ENCODE data around the gene GPR45.

GPR45 gene

GRCh38 chr2:105254531-105255210, 13.1 kb downstream of the GPR45 start:
- Histone ChIP-seq H3K4me3 (ENCODE audit: low read depth in 1 of 2, low read length in 2 of 2) (no peak overlapping the region), H3K9ac (ENCODE audit: low read depth in 1 of 2, low read length in 2 of 2) (no peak overlapping the region), H3K36me3 (ENCODE audit: control insufficient read depth in 1 of 2, insufficient read depth in 2 of 2, low read length in 2 of 2) (no peaks in the 10 kb centered on the region), H3K9me3 (ENCODE audit: control insufficient read depth in 1 of 2, low read length in 2 of 2) (no peaks in the 10 kb centered on the region), H3K27ac (ENCODE audit: low read depth, low read length) (no peak overlapping the region), H3K27me3 (ENCODE audit: control insufficient read depth in 1 of 2, insufficient read depth in 2 of 2, low read length in 2 of 2) (no peaks in the 10 kb centered on the region), H3K4me1 (ENCODE audit: control insufficient read depth in 1 of 2, insufficient read depth in 2 of 2, low read length in 2 of 2) (no peaks in the 10 kb centered on the region)

- H3K9me3 ChIP-seq (ENCODE audit: control insufficient read depth in 1 of 2, low read length in 2 of 2) = no peaks in the 10 kb centered on the region
- H3K4me1 ChIP-seq (ENCODE audit: control insufficient read depth in 1 of 2, insufficient read depth in 2 of 2, low read length in 2 of 2) = no peaks in the 10 kb centered on the region
- no peak overlapping the region for H3K9ac ChIP-seq (ENCODE audit: low read depth in 1 of 2, low read length in 2 of 2)
- no peak overlapping the region for H3K4me3 ChIP-seq (ENCODE audit: low read depth in 1 of 2, low read length in 2 of 2)
- no peaks in the 10 kb centered on the region for H3K36me3 ChIP-seq (ENCODE audit: control insufficient read depth in 1 of 2, insufficient read depth in 2 of 2, low read length in 2 of 2)
- H3K27me3 ChIP-seq (ENCODE audit: control insufficient read depth in 1 of 2, insufficient read depth in 2 of 2, low read length in 2 of 2) = no peaks in the 10 kb centered on the region
- H3K27ac ChIP-seq (ENCODE audit: low read depth, low read length) = no peak overlapping the region
Observed at GRCh38 chr2:105255979-105256378, 14.4 kb downstream of the GPR45 start.

GRCh38 chr2:105256431-105257047, 15.0 kb downstream of the GPR45 start:
- Histone ChIP-seq H3K27me3 (ENCODE audit: control insufficient read depth in 1 of 2, insufficient read depth in 2 of 2, low read length in 2 of 2) (no peaks in the 10 kb centered on the region), H3K9me3 (ENCODE audit: control insufficient read depth in 1 of 2, low read length in 2 of 2) (no peaks in the 10 kb centered on the region), H3K36me3 (ENCODE audit: control insufficient read depth in 1 of 2, insufficient read depth in 2 of 2, low read length in 2 of 2) (no peaks in the 10 kb centered on the region), H3K4me3 (ENCODE audit: low read depth in 1 of 2, low read length in 2 of 2) (no peak overlapping the region), H3K4me1 (ENCODE audit: control insufficient read depth in 1 of 2, insufficient read depth in 2 of 2, low read length in 2 of 2) (no peaks in the 10 kb centered on the region), H3K27ac (ENCODE audit: low read depth, low read length) (no peak overlapping the region), H3K9ac (ENCODE audit: low read depth in 1 of 2, low read length in 2 of 2) (no peak overlapping the region)

- Histone ChIP-seq H3K27ac (ENCODE audit: low read depth, low read length) (no peak overlapping the region), H3K36me3 (ENCODE audit: control insufficient read depth in 1 of 2, insufficient read depth in 2 of 2, low read length in 2 of 2) (peaks cover 0 to 4% of the 10 kb centered on the region in 2 donors), H3K4me3 (ENCODE audit: low read depth in 1 of 2, low read length in 2 of 2) (no peak overlapping the region), H3K27me3 (ENCODE audit: control insufficient read depth in 1 of 2, insufficient read depth in 2 of 2, low read length in 2 of 2) (no peaks in the 10 kb centered on the region), H3K9ac (ENCODE audit: low read depth in 1 of 2, low read length in 2 of 2) (no peak overlapping the region), H3K9me3 (ENCODE audit: control insufficient read depth in 1 of 2, low read length in 2 of 2) (no peaks in the 10 kb centered on the region), H3K4me1 (ENCODE audit: control insufficient read depth in 1 of 2, insufficient read depth in 2 of 2, low read length in 2 of 2) (no peaks in the 10 kb centered on the region)
Observed at GRCh38 chr2:105257981-105258380, 16.4 kb downstream of the GPR45 start.

GRCh38 chr2:105258835-105259350, 17.4 kb downstream of the GPR45 start:
- Histone ChIP-seq H3K4me3 (ENCODE audit: low read depth in 1 of 2, low read length in 2 of 2) (no peak overlapping the region), H3K9ac (ENCODE audit: low read depth in 1 of 2, low read length in 2 of 2) (no peak overlapping the region), H3K4me1 (ENCODE audit: control insufficient read depth in 1 of 2, insufficient read depth in 2 of 2, low read length in 2 of 2) (no peaks in the 10 kb centered on the region), H3K27me3 (ENCODE audit: control insufficient read depth in 1 of 2, insufficient read depth in 2 of 2, low read length in 2 of 2) (no peaks in the 10 kb centered on the region), H3K36me3 (ENCODE audit: control insufficient read depth in 1 of 2, insufficient read depth in 2 of 2, low read length in 2 of 2) (peaks cover 0 to 4% of the 10 kb centered on the region in 2 donors), H3K9me3 (ENCODE audit: control insufficient read depth in 1 of 2, low read length in 2 of 2) (no peaks in the 10 kb centered on the region), H3K27ac (ENCODE audit: low read depth, low read length) (no peak overlapping the region)

- no peak overlapping the region for H3K4me3 ChIP-seq (ENCODE audit: low read depth in 1 of 2, low read length in 2 of 2)
- no peak overlapping the region for H3K9ac ChIP-seq (ENCODE audit: low read depth in 1 of 2, low read length in 2 of 2)
- H3K27me3 ChIP-seq (ENCODE audit: control insufficient read depth in 1 of 2, insufficient read depth in 2 of 2, low read length in 2 of 2) = no peaks in the 10 kb centered on the region
- H3K27ac ChIP-seq (ENCODE audit: low read depth, low read length) = no peak overlapping the region
- no peaks in the 10 kb centered on the region for H3K9me3 ChIP-seq (ENCODE audit: control insufficient read depth in 1 of 2, low read length in 2 of 2)
- H3K36me3 ChIP-seq (ENCODE audit: control insufficient read depth in 1 of 2, insufficient read depth in 2 of 2, low read length in 2 of 2) = peaks cover 9 to 13% of the 10 kb centered on the region in 2 donors
- H3K4me1 ChIP-seq (ENCODE audit: control insufficient read depth in 1 of 2, insufficient read depth in 2 of 2, low read length in 2 of 2) = no peaks in the 10 kb centered on the region
Observed at GRCh38 chr2:105261061-105261460, 19.5 kb downstream of the GPR45 start.

- no peaks in the 10 kb centered on the region for H3K4me1 ChIP-seq (ENCODE audit: control insufficient read depth in 1 of 2, insufficient read depth in 2 of 2, low read length in 2 of 2)
- H3K27me3 ChIP-seq (ENCODE audit: control insufficient read depth in 1 of 2, insufficient read depth in 2 of 2, low read length in 2 of 2) = no peaks in the 10 kb centered on the region
- H3K9me3 ChIP-seq (ENCODE audit: control insufficient read depth in 1 of 2, low read length in 2 of 2) = no peaks in the 10 kb centered on the region
- peaks cover 16 to 28% of the 10 kb centered on the region in 2 donors for H3K36me3 ChIP-seq (ENCODE audit: control insufficient read depth in 1 of 2, insufficient read depth in 2 of 2, low read length in 2 of 2)
- no peak overlapping the region for H3K27ac ChIP-seq (ENCODE audit: low read depth, low read length)
- H3K4me3 ChIP-seq (ENCODE audit: low read depth in 1 of 2, low read length in 2 of 2) = no peak overlapping the region
- H3K9ac ChIP-seq (ENCODE audit: low read depth in 1 of 2, low read length in 2 of 2) = no peak overlapping the region
Observed at GRCh38 chr2:105262651-105263091, 21.1 kb downstream of the GPR45 start.

GRCh38 chr2:105269426-105269825, 27.9 kb downstream of the GPR45 start:
- Histone ChIP-seq H3K4me1 (ENCODE audit: control insufficient read depth in 1 of 2, insufficient read depth in 2 of 2, low read length in 2 of 2) (no peaks in the 10 kb centered on the region), H3K27ac (ENCODE audit: low read depth, low read length) (no peak overlapping the region), H3K4me3 (ENCODE audit: low read depth in 1 of 2, low read length in 2 of 2) (no peak overlapping the region), H3K27me3 (ENCODE audit: control insufficient read depth in 1 of 2, insufficient read depth in 2 of 2, low read length in 2 of 2) (no peaks in the 10 kb centered on the region), H3K9me3 (ENCODE audit: control insufficient read depth in 1 of 2, low read length in 2 of 2) (no peaks in the 10 kb centered on the region), H3K9ac (ENCODE audit: low read depth in 1 of 2, low read length in 2 of 2) (no peak overlapping the region), H3K36me3 (ENCODE audit: control insufficient read depth in 1 of 2, insufficient read depth in 2 of 2, low read length in 2 of 2) (peaks cover 28 to 78% of the 10 kb centered on the region in 2 donors)

GRCh38 chr2:105271393-105272045, 30.0 kb downstream of the GPR45 start:
- no peaks in the 10 kb centered on the region for H3K4me1 ChIP-seq (ENCODE audit: control insufficient read depth in 1 of 2, insufficient read depth in 2 of 2, low read length in 2 of 2)
- H3K4me3 ChIP-seq (ENCODE audit: low read depth in 1 of 2, low read length in 2 of 2) = no peak overlapping the region
- no peak overlapping the region for H3K9ac ChIP-seq (ENCODE audit: low read depth in 1 of 2, low read length in 2 of 2)
- no peaks in the 10 kb centered on the region for H3K9me3 ChIP-seq (ENCODE audit: control insufficient read depth in 1 of 2, low read length in 2 of 2)
- H3K36me3 ChIP-seq (ENCODE audit: control insufficient read depth in 1 of 2, insufficient read depth in 2 of 2, low read length in 2 of 2) = peaks cover 25 to 82% of the 10 kb centered on the region in 2 donors
- H3K27ac ChIP-seq (ENCODE audit: low read depth, low read length) = no peak overlapping the region
- H3K27me3 ChIP-seq (ENCODE audit: control insufficient read depth in 1 of 2, insufficient read depth in 2 of 2, low read length in 2 of 2) = no peaks in the 10 kb centered on the region

GRCh38 chr2:105272176-105272575, 30.6 kb downstream of the GPR45 start:
- Histone ChIP-seq H3K27me3 (ENCODE audit: control insufficient read depth in 1 of 2, insufficient read depth in 2 of 2, low read length in 2 of 2) (no peaks in the 10 kb centered on the region), H3K4me1 (ENCODE audit: control insufficient read depth in 1 of 2, insufficient read depth in 2 of 2, low read length in 2 of 2) (no peaks in the 10 kb centered on the region), H3K9me3 (ENCODE audit: control insufficient read depth in 1 of 2, low read length in 2 of 2) (no peaks in the 10 kb centered on the region), H3K4me3 (ENCODE audit: low read depth in 1 of 2, low read length in 2 of 2) (no peak overlapping the region), H3K27ac (ENCODE audit: low read depth, low read length) (no peak overlapping the region), H3K36me3 (ENCODE audit: control insufficient read depth in 1 of 2, insufficient read depth in 2 of 2, low read length in 2 of 2) (peaks cover 23 to 82% of the 10 kb centered on the region in 2 donors), H3K9ac (ENCODE audit: low read depth in 1 of 2, low read length in 2 of 2) (no peak overlapping the region)
